NOMO-1 treated with dmso at 0.1 percent for 144 hours (cell line): ENCODE results near the gene GULP1.
"Not testable (repeated sequence)": the region's sequence is repeated elsewhere in the genome, so short reads cannot be mapped to it uniquely, and the experiment has no call there.

Experiments
- DNase-seq: peaks from one replicate; lab custom pipeline; 2025; ENCODE audit not compliant: unreplicated experiment; lab: John Stamatoyannopoulos, UW

The GULP1 gene

DNA sequence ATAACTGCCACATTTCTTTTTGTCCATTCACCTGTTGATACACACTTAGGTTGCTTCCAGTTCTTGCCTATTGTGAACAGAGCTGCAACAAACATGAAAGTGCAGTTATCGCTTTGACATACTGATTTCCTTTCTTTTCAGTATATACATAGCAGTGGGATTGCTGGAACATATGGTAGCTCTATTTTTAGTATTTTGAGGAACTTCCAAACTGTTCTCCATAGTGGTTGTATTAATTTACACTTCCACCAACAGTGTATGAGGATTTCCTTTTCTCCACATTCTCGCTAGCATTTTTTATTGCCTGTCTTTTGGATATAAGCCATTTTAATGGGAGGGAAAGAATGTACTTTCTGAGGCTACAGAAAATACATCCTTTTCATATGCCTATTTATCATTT lies 167.4 kb downstream of the GULP1 start:
- no peak for DNase-seq

- DNase-seq, result not testable (repeated sequence)
Measured at GRCh38 chr2:188466078-188466477, 174.4 kb downstream of the GULP1 start.

DNA sequence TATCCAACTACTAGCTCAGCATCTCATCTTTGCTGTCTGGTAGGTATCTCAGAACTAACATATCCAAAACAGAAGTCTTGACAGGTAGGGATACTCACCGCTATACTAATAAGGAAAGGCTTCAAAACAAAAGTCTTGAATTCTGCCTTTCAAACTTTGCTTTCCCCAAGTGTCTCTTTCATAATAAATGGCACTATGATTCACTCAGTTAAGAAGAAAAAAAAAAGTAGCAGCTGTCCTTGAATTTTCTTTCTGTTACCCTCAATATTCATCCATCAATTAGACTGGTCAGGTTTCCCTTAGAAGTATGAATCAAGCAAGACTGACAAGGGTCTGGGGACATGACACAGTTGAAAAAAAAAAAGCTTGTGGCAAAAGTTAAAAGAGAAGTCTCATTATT lies 175.1 kb downstream of the GULP1 start:
- DNase-seq, result no peak

- no peak for DNase-seq
Measured at GRCh38 chr2:188471166-188471565, 179.5 kb downstream of the GULP1 start.

GRCh38 chr2:188473306-188473705 lies 181.6 kb downstream of the GULP1 start:
- no peak for DNase-seq

- DNase-seq, result no peak
Measured at GRCh38 chr2:188474316-188474715, 182.6 kb downstream of the GULP1 start.

DNA sequence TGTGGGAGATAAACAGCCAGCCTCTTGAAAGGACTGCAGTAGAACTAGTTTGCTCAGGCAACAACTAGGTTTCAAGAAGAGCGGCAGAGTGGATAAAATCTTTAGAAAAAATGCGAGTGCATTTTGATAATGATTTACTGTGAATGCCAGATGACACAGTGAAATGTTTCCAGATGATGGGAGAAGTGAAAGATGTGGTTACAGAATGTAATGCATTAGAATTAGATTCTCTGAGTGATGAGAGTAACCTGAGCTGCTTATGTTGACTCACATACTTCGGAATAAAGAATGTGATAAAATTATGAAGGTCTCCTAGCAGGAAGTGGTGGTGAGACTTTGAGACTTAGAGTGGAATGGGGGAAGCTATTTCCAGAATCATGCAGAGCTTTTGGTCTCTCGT lies 184.3 kb downstream of the GULP1 start:
- no peak for DNase-seq

GRCh38 chr2:188477564-188478103 lies 186.0 kb downstream of the GULP1 start:
- DNase-seq, result no peak

GRCh38 chr2:188478724-188479123 lies 187.1 kb downstream of the GULP1 start:
- DNase-seq, result no peak

GRCh38 chr2:188481474-188481873 lies 189.8 kb downstream of the GULP1 start:
- DNase-seq, result no peak

- no peak for DNase-seq
Measured at GRCh38 chr2:188485496-188485895, 193.8 kb downstream of the GULP1 start.

GRCh38 chr2:188492751-188493150 lies 201.1 kb downstream of the GULP1 start:
- no peak for DNase-seq

GRCh38 chr2:188494906-188495305 lies 203.2 kb downstream of the GULP1 start:
- DNase-seq, result no peak

DNA sequence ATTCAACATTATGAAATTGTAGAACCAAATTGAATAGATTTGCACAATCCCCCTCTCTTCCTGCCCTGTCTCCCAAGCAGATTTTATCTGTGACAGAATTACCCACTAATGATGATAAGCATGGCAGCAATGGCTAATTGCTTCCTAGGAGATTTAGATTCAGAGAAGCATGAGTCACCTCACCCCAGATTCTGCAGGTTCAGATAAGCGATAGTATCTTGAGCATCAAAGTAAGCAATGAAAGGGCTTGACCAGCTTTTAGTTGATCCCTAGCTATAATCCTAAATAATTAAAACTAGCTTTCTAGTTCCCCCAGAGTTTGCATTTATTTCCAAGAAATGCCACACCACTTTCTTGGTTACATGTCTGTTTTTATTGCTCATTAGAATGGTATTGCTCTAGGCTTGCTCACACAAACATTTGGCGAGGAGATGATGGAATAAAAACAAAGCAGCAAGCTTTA lies 204.3 kb downstream of the GULP1 start:
- DNase-seq, result no peak

- DNase-seq, result no peak
Measured at GRCh38 chr2:188497726-188498125, 206.1 kb downstream of the GULP1 start.

DNA sequence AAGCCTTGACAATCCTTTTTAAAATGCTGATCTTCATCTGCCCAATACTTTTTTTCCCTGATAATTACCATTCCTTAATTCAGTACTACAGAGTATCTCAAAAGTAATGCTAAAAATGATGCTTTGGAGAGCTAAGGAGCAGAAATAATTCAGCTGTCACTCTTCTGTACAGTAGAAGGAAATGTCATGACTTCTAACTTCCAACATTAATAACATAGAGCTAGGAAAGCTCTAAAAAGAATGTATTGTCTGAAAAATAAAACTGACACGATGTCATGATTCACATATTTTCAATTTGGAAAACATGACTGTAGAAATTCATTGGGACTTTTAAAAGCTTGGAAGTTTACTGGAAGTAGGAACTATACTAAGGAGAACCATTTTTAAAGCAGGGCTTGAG lies 212.3 kb downstream of the GULP1 start:
- no peak for DNase-seq

DNA sequence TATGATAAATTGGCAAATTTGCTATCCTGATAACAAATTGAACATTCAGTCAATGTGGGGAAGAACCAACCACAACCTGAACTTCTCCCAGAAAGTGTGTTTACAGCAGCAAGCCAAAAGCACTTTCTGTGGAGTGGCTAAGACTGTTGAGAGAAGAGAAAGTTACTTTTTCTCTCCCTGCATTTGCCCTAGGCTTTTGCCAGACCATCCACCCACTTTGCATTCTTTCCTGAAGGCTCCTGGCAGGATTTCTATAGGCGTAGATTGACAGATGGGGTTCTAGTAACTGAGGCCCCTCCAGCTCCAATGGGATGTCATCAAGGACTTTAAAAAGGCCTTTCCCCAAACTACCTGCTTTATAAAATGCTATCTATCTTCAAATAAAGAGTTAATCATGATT lies 215.2 kb downstream of the GULP1 start:
- DNase-seq, result no peak

GRCh38 chr2:188511346-188511745 lies 219.7 kb downstream of the GULP1 start:
- DNase-seq, result no peak

DNA sequence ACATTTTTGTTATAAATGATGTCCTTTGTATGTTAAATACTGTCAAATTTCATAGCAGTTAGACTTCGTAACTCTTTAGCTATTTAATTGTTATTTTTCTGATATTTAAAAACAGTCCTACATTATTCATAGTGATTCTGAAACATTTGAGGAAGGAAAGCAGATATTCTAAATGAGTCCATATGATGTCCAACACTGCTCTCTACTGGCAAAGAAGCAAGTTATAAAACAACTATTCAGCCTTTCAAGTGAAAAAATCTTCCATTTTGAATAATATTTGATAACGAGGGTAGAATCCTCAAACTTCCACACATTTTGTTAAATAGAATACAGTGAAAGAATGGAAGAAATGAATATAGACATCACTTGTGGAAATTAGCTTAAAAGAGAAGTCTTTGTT lies 220.8 kb downstream of the GULP1 start:
- DNase-seq, result no peak

- DNase-seq, result no peak
Measured at GRCh38 chr2:188515918-188516317, 224.2 kb downstream of the GULP1 start.

DNA sequence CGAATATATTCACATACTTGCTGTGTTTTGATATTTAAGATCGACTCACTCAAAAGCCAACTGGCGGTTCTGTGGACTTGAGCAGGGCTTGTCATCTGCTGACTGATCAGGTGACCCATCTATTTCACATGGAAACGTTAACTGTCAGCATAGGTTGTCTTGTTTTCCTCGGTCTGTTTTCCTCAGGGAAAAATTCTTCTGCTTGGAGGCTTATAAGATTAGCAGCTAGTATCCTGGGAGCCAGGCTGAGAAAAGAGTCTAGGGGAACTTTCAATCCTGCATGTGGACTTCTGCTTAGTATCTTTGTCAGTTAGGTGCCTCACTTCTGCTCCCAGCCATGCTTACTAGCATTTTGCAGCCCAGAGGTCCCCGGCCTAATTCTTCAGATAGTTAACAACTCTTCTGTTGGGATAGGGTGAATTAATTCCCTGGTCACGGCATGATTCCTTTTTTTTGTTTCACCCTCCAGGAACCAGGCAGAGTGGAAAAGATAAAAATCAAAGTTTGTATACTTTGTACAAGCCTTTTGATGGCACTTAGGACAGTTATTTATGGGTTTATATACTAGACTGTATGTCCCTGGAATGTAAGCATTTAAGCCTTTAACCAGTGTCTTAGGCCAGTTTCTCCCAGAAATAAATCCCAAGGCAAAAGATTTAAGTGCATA lies 226.0 kb downstream of the GULP1 start:
- no peak for DNase-seq

GRCh38 chr2:188518381-188518780 lies 226.7 kb downstream of the GULP1 start:
- DNase-seq, result no peak

DNA sequence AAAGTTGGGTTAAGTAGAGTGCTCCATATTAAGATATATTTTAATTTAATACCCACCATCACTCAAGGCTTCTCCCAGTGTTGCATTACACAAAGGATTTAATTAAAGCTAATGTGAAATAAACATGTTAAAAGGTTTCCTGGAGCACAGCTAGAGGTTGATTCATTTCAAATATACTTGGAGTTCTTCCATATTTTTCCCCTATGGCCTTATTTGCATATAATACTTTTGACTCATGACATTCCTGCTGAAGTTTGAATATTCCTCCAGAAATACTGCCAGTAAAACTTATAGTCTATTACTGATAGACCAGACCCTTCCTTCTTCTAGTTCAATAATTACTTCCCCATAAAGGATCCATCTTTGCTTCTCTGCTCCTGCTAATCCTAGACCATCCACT lies 227.5 kb downstream of the GULP1 start:
- no peak for DNase-seq
